ENCODE measurements around the gene ORAI3. TPM values are rescaled to one million over a fixed set of nuclear protein-coding genes. Genes with fewer than 3 reads are reported as not detected.
A peak's percentile ranks its signal among the peaks of the same experiment; 100 is the strongest.

ORAI3 gene
- total RNA-seq, 2 experiments from 2014 or later: 7.8 to 18.3 TPM

DNA sequence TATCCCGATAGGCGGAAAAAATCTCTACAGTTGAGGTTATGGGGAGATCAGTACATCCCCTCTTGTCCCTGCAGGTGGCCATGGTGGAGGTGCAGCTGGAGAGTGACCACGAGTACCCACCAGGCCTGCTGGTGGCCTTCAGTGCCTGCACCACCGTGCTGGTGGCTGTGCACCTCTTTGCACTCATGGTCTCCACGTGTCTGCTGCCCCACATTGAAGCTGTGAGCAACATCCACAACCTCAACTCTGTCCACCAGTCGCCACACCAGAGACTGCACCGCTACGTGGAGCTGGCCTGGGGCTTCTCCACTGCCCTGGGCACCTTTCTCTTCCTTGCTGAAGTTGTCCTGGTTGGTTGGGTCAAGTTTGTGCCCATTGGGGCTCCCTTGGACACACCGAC, 4.2 kb downstream of the ORAI3 start:
- no TSS peak for BruUV-seq (replicated peaks)
- intact Hi-C loops (cut with micrococcal nuclease; ENCODE audit: unreplicated experiment): no loop called here
- Histone ChIP-seq H2AFZ (ENCODE audit: low read length) (no peak overlapping the region), H3K4me3 (ENCODE audit: low read depth, low read length, poor library complexity, severe bottlenecking) (no peak overlapping the region), H3K79me2 (ENCODE audit: insufficient read depth, low read depth, low read length) (peaks cover 4% of the 10 kb centered on the region; the same call in 1 of the 2 replicates), H3K4me1 (ENCODE audit: insufficient read depth, low read length, poor library complexity, severe bottlenecking) (peaks cover 47% of the 10 kb centered on the region), H3K9me2 (ENCODE audit: insufficient read depth, low read length) (no peaks in the 10 kb centered on the region), H4K20me1 (ENCODE audit: insufficient read depth, low read length) (no peaks in the 10 kb centered on the region), H3K27ac (ENCODE audit: low read depth, low read length, poor library complexity, severe bottlenecking) (no peak overlapping the region), H3K4me2 (ENCODE audit: low read length) (no peak overlapping the region), H3K9me3 (ENCODE audit: low read length) (no peaks in the 10 kb centered on the region), H3K36me3 (ENCODE audit: insufficient read depth, low read length) (no peaks in the 10 kb centered on the region)
- POLR2A ChIA-PET: interaction anchor here (0.6 to 1.3 kb wide), 2 partner anchors 9 to 165 kb away, joined by 4 to 7 read pairs; partner anchors contain the start of gene KAT8
- CTCF ChIA-PET (ENCODE audit: unreplicated experiment): no interaction called here
- TF ChIP-seq EZH2phosphoT487 (IDR thresholded peaks at IDR 0.05; ENCODE audit: borderline replicate concordance, low read depth, low read length) (no peak), CTCF (conservative IDR thresholded peaks at IDR 0.05; ENCODE audit: low read length) (no peak)
- DNase-seq (ENCODE audit: low spot score): no peak

- Histone ChIP-seq H3K9me2 (ENCODE audit: insufficient read depth, low read length) (no peaks in the 10 kb centered on the region), H4K20me1 (ENCODE audit: insufficient read depth, low read length) (peaks cover 3% of the 10 kb centered on the region), H3K4me1 (ENCODE audit: insufficient read depth, low read length, poor library complexity, severe bottlenecking) (peaks cover 45% of the 10 kb centered on the region), H3K27ac (ENCODE audit: low read depth, low read length, poor library complexity, severe bottlenecking) (peak overlapping the region; percentile 27), H3K9me3 (ENCODE audit: low read length) (no peaks in the 10 kb centered on the region), H3K4me3 (ENCODE audit: low read depth, low read length, poor library complexity, severe bottlenecking) (no peak overlapping the region), H3K79me2 (ENCODE audit: insufficient read depth, low read depth, low read length) (peaks cover 7% of the 10 kb centered on the region), H2AFZ (ENCODE audit: low read length) (no peak overlapping the region), H3K36me3 (ENCODE audit: insufficient read depth, low read length) (peaks cover 1% of the 10 kb centered on the region; the same call in 1 of the 2 replicates), H3K4me2 (ENCODE audit: low read length) (peak overlapping the region; percentile 29; the same call in 1 of the 2 replicates)
- ChIA-PET CTCF (ENCODE audit: unreplicated experiment) (interaction anchor here (0.6 kb wide), 1 partner anchor 135 kb away, joined by 3 read pairs; the partner anchor contains the start of gene PRSS53), POLR2A (interaction anchor here (0.6 to 1.3 kb wide), 4 partner anchors 9 to 164 kb away, joined by 3 to 7 read pairs (median 4); partner anchors contain the start of gene KAT8)
- intact Hi-C loops (cut with micrococcal nuclease; ENCODE audit: unreplicated experiment): no loop called here
- no TSS peak for BruUV-seq (replicated peaks)
- TF ChIP-seq CTCF (conservative IDR thresholded peaks at IDR 0.05; ENCODE audit: low read length) (peak; percentile 92), EZH2phosphoT487 (IDR thresholded peaks at IDR 0.05; ENCODE audit: borderline replicate concordance, low read depth, low read length) (no peak)
- DNase-seq (ENCODE audit: low spot score): peak; percentile 91
Observed at GRCh38 chr16:30953511-30954124, 4.8 kb downstream of the ORAI3 start.

- Histone ChIP-seq H3K4me1 (ENCODE audit: insufficient read depth, low read length, poor library complexity, severe bottlenecking) (peaks cover 41% of the 10 kb centered on the region), H3K9me3 (ENCODE audit: low read length) (no peaks in the 10 kb centered on the region), H3K4me2 (ENCODE audit: low read length) (no peak overlapping the region), H3K79me2 (ENCODE audit: insufficient read depth, low read depth, low read length) (peaks cover 21% of the 10 kb centered on the region), H2AFZ (ENCODE audit: low read length) (no peak overlapping the region), H3K4me3 (ENCODE audit: low read depth, low read length, poor library complexity, severe bottlenecking) (no peak overlapping the region), H3K27ac (ENCODE audit: low read depth, low read length, poor library complexity, severe bottlenecking) (no peak overlapping the region), H4K20me1 (ENCODE audit: insufficient read depth, low read length) (peaks cover 11% of the 10 kb centered on the region), H3K9me2 (ENCODE audit: insufficient read depth, low read length) (no peaks in the 10 kb centered on the region), H3K36me3 (ENCODE audit: insufficient read depth, low read length) (peaks cover 15% of the 10 kb centered on the region)
- TF ChIP-seq CTCF (conservative IDR thresholded peaks at IDR 0.05; ENCODE audit: low read length) (no peak), EZH2phosphoT487 (IDR thresholded peaks at IDR 0.05; ENCODE audit: borderline replicate concordance, low read depth, low read length) (no peak)
- intact Hi-C loops (cut with micrococcal nuclease; ENCODE audit: unreplicated experiment): loop anchor here (5.0 kb wide), 1 partner anchor 117 kb away; the partner anchor contains the start of genes ZNF646 and ZNF668
- no TSS peak for BruUV-seq (replicated peaks)
- no peak for DNase-seq (ENCODE audit: low spot score)
- ChIA-PET POLR2A (no interaction called here), CTCF (ENCODE audit: unreplicated experiment) (no interaction called here)
Observed at GRCh38 chr16:30954993-30955392, 6.1 kb downstream of the ORAI3 start.
